AG04450 (cell line): Measurements from ENCODE around the gene SV2B. TPM values are rescaled to one million over a fixed set of nuclear protein-coding genes. Genes with fewer than 3 reads are reported as not detected.

Source experiments
- CTCF ChIA-PET: fragments of 300-600, 350-600 bp; formaldehyde crosslinking; extraction: SDS; loops from one replicate; lab custom pipeline; 2022; ENCODE audit warnings: antibody characterized with exemption, inconsistent platforms; lab: Charles Lee
- POLR2A ChIA-PET: fragments of 350-600 bp; formaldehyde crosslinking; extraction: SDS; loops from one replicate; lab custom pipeline; 2021; ENCODE audit warnings: antibody characterized with exemption, inconsistent platforms; lab: Yijun Ruan, JAX
- DNase-seq: peaks from one replicate; pipeline ENCODE4 v3.0.0-alpha.2; 2011; ENCODE audit warnings: low read depth, low spot score
- H3K27ac ChIP-seq: one replicate; pipeline ENCODE4 v1.5.1; 2012; ENCODE audit warnings: low read depth, low read length, control low read depth
- H3K27me3 ChIP-seq: one replicate; pipeline ENCODE4 v1.6.0; 2012; ENCODE audit warnings: low read length; ENCODE audit not compliant: control insufficient read depth, insufficient read depth
- H3K4me3 ChIP-seq: 2 replicates; pipeline ENCODE4 v1.5.1; 2011; ENCODE audit warnings: mild to moderate bottlenecking, low read depth, low read length, control low read depth
- H3K9me3 ChIP-seq: 2 replicates; pipeline ENCODE4 v1.5.1; 2012; ENCODE audit warnings: low read length; ENCODE audit not compliant: control insufficient read depth, insufficient read depth
- polyA plus RNA-seq: library from polyadenylated mRNA; depleted of rRNA; stranded (reverse); fragments of >200 nt; gene quantifications from 2 replicates; pipeline ENCODE4 v1.2.3, GENCODE V29; 2011
- TF ChIP-seq, protein P1 (sequence below): IDR thresholded peaks from 2 replicates; pipeline ENCODE4 v1.5.1; 2011; ENCODE audit warnings: low read depth, low read length, control low read depth, inconsistent platforms

Gene SV2B
- polyA plus RNA-seq, 1 experiment, result not detected

DNA sequence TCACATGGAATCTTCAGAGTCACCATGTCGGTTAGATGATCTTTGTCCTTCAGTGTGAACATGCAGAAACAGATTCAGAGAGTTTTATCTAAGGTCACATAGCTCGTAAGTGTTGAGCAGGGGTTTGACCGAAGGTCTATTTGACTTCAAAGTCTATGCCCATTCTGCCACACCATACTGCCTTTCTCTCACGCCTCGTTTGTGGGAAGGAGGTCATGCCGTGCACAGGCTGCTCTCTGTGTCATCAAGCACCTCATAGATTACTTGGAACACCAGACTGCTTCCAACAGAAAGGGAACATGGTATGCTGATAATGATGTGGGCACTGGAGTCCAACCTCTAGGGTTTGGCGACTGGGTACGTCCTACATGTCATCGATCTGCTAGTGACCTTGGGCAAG, 128.8 kb downstream of the SV2B start:
- H3K27ac ChIP-seq, result no peak overlapping the region
- CTCF ChIA-PET, result no interaction called here
- H3K4me3 ChIP-seq, result no peak overlapping the region
- H3K9me3 ChIP-seq, result no peaks in the 10 kb centered on the region
- peaks cover 7% of the 10 kb centered on the region for H3K27me3 ChIP-seq
- TF ChIP-seq, protein P1, sequence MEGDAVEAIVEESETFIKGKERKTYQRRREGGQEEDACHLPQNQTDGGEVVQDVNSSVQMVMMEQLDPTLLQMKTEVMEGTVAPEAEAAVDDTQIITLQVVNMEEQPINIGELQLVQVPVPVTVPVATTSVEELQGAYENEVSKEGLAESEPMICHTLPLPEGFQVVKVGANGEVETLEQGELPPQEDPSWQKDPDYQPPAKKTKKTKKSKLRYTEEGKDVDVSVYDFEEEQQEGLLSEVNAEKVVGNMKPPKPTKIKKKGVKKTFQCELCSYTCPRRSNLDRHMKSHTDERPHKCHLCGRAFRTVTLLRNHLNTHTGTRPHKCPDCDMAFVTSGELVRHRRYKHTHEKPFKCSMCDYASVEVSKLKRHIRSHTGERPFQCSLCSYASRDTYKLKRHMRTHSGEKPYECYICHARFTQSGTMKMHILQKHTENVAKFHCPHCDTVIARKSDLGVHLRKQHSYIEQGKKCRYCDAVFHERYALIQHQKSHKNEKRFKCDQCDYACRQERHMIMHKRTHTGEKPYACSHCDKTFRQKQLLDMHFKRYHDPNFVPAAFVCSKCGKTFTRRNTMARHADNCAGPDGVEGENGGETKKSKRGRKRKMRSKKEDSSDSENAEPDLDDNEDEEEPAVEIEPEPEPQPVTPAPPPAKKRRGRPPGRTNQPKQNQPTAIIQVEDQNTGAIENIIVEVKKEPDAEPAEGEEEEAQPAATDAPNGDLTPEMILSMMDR, result no peak
- POLR2A ChIA-PET, result no interaction called here
- DNase-seq, result no peak

DNA sequence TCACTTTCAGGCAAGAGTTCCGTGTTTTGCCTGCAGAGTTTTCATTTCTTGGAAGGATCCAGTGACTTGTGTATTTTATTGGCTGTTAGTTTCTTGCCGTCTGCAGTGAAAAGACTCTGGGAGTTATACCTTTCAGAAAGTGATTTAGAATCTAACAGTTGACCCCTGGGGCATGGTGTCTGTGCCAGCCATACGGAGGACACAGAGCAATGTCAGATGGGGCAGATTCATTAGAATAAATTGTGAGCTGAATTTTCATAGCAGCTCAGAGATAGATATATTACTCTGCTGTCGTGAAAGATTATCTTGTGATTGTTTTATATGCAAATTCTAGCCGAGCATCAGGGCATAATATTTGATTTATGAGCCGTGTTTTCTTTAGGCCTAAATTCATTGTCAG, 131.6 kb downstream of the SV2B start:
- POLR2A ChIA-PET, result no interaction called here
- TF ChIP-seq, protein P1, result no peak
- no peak for DNase-seq
- peaks cover 7% of the 10 kb centered on the region for H3K27me3 ChIP-seq
- H3K9me3 ChIP-seq, result no peaks in the 10 kb centered on the region
- CTCF ChIA-PET, result no interaction called here
- H3K27ac ChIP-seq, result no peak overlapping the region
- H3K4me3 ChIP-seq, result no peak overlapping the region

DNA sequence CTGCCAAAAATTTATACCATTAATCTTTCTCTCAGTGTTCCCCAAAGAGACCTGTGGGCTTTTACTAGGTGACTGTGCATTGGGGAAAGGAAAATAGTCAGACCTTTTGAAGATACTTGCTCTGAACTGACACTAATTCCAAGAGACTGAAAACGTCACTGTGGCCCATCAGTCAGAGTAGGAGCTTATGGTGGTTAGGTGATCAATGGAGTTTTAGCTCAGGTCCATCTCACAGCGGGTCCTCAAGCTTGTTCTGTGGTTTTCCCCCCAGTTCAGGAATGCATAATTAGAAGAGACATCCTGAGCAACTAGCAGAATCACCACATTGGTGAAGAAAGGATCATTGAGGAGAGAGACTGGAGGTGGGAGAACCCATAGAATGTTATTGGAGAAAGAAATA, 134.7 kb downstream of the SV2B start:
- no peak for DNase-seq
- Histone ChIP-seq H3K9me3 (no peaks in the 10 kb centered on the region), H3K27me3 (peaks cover 5% of the 10 kb centered on the region), H3K4me3 (no peak overlapping the region), H3K27ac (no peak overlapping the region)
- TF ChIP-seq, protein P1, result no peak
- ChIA-PET POLR2A (no interaction called here), CTCF (interaction anchor here (1.0 to 1.6 kb wide), 4 partner anchors 12 to 278 kb away, joined by 3 to 8 read pairs (median 6); no protein-coding TSS in a partner anchor)

DNA sequence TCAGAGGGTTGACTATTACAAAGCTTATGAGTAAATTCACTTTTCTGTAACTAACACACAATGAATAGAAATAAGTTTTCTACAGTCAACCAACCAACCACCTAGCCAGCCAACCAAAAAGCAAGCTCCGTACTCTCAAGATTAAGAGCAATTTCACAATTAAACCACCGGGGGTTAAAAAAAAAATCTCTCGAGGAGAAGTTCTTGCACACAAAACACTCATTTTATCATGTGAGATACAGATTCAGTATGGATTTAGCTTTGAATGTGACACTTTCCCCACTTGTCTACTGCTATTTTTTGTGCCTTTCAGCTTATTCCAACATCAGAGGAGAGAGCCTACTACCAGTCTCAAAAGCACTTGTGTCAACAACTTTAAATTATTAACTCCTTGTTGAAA, 135.3 kb downstream of the SV2B start:
- ChIA-PET CTCF (interaction anchor here (1.0 to 1.6 kb wide), 4 partner anchors 12 to 279 kb away, joined by 3 to 8 read pairs (median 6); no protein-coding TSS in a partner anchor), POLR2A (no interaction called here)
- Histone ChIP-seq H3K9me3 (no peaks in the 10 kb centered on the region), H3K4me3 (no peak overlapping the region), H3K27me3 (peaks cover 5% of the 10 kb centered on the region), H3K27ac (no peak overlapping the region)
- TF ChIP-seq, protein P1, result no peak
- DNase-seq, result no peak

DNA sequence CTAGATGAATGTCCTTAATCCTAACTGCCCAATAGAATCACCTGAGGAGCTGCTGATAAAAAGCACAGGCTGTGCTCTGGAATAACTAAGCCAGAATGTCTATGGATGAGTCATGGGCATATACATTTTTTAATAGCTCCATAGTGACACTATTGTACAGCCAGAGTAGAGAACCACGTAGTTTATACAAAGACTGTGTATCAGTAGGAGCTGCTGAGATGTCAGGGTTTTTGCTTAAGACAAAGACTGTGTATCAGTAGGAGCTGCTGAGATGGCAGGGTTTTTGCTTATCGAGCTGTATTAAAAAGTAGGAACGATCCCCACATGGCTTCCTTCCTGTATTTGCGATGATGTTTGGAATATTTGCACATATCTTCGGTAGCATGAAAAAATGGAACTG, 137.4 kb downstream of the SV2B start:
- TF ChIP-seq, protein P1, result no peak
- Histone ChIP-seq H3K27me3 (peaks cover under 1% of the 10 kb centered on the region), H3K9me3 (no peaks in the 10 kb centered on the region), H3K27ac (no peak overlapping the region), H3K4me3 (no peak overlapping the region)
- DNase-seq, result no peak
- POLR2A ChIA-PET, result no interaction called here
- CTCF ChIA-PET, result interaction anchor here (0.9 to 1.2 kb wide), 2 partner anchors 10 to 12 kb away, joined by 5 read pairs; no protein-coding TSS in a partner anchor
